ENCODE data around the gene SPRR2A. TPM values are rescaled to one million over a fixed set of nuclear protein-coding genes. Genes with fewer than 3 reads are reported as not detected.

The SPRR2A gene
- total RNA-seq, 4 donors from 2014 or later = not detected

DNA sequence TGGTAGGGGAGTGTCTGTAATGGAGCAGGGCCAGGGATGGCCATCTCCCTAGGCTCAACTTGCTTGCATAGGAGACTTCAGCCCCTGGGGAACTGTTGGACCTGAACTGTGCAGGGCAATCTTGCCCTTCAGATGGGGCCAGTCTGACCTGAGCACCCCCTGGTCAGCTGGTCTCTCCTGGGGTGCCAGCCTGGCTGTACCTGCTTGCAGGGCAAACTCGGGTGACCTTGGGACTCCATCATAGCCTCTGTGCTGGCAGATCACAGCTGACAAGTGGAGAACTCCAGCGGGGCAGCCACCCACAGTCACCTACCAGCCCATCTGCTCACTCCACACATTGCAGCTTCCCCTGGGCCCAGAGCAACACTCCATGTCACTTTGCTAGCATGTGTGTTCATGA is 8.1 kb downstream of the SPRR2A start:
- no peaks in the 10 kb centered on the region for H3K9me3 ChIP-seq
- TF ChIP-seq EP300 (IDR thresholded peaks at IDR 0.05; ENCODE audit: low read depth) (no peak), POLR2AphosphoS5 (IDR thresholded peaks at IDR 0.05) (no peak), POLR2A (IDR thresholded peaks at IDR 0.05) (no peak)
- TF ChIP-seq, protein P1, sequence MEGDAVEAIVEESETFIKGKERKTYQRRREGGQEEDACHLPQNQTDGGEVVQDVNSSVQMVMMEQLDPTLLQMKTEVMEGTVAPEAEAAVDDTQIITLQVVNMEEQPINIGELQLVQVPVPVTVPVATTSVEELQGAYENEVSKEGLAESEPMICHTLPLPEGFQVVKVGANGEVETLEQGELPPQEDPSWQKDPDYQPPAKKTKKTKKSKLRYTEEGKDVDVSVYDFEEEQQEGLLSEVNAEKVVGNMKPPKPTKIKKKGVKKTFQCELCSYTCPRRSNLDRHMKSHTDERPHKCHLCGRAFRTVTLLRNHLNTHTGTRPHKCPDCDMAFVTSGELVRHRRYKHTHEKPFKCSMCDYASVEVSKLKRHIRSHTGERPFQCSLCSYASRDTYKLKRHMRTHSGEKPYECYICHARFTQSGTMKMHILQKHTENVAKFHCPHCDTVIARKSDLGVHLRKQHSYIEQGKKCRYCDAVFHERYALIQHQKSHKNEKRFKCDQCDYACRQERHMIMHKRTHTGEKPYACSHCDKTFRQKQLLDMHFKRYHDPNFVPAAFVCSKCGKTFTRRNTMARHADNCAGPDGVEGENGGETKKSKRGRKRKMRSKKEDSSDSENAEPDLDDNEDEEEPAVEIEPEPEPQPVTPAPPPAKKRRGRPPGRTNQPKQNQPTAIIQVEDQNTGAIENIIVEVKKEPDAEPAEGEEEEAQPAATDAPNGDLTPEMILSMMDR (IDR thresholded peaks at IDR 0.05) = no peak
- H3K4me3 ChIP-seq = no peak overlapping the region
- no peaks in the 10 kb centered on the region for H3K36me3 ChIP-seq
- H3K27me3 ChIP-seq = no peaks in the 10 kb centered on the region
- H3K27ac ChIP-seq = no peak overlapping the region
- H3K4me1 ChIP-seq = no peaks in the 10 kb centered on the region
- in situ Hi-C loops (cut with MboI; ENCODE audit: low pct_ligation_motif_present in 1 of 4, low pct_unique_long_range_greater_than_20kb in 1 of 4, low sequenced_read_pairs in 3 of 4) (no loop called here), intact Hi-C loops (cut with DNase I; ENCODE audit: low total_unique reads) (no loop called here)
- WGBS, 2 donors (ENCODE audit: low coverage in 1 of 2) = 94% methylated on average over 2 of the region's 2 CpGs; no CpG with 5 or more reads in 1 of the 2 donors
- no peak for DNase-seq

DNA sequence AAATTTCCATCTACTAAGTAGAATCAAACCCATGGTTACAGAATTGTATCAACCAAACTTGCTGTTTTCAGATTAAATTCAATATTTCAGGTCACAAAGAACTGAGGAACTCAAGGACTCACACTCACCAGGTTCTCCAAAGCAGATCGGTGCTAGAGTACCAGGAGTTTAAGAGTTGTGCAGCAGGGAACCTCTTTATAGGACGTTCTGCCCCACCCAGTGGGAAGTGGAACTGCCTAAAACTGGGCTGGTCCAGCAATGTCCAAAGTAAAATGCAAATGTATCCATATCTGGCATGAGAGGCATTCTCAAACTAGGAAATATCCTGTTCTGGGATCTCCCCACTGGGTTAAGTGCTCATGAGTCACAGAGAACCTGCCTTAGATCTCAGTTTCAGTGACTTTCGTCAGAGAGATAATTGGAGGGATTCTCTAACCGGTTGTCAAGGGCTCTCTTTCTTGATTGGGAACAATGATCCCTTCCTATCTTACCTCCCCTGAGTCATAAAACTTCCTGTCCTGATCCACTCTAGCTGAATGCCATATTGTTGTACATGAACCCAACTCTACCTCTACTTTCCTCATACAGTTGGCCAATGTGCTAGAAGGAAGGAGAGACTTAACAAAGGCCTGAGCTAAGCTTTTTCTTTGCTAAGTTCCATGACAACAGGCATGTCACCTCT is 16.2 kb downstream of the SPRR2A start, which contains the start of gene SPRR2D:
Gene SPRR2D (minus strand): TSS at position 171 of the 682 bp plus-strand sequence. CDS start 774 bp downstream, outside the sequence.
- no peaks in the 10 kb centered on the region for H3K4me1 ChIP-seq
- H3K27ac ChIP-seq = no peak within 1 kb of the TSS
- DNase-seq = no peak
- no peaks in the 10 kb centered on the region for H3K27me3 ChIP-seq
- 58 to 92% methylated on average over 2 to 4 of the region's 4 CpGs for WGBS, 2 donors (ENCODE audit: low coverage in 1 of 2)
- TF ChIP-seq POLR2A (IDR thresholded peaks at IDR 0.05) = no peak
- TF ChIP-seq, protein P1 (IDR thresholded peaks at IDR 0.05) = no peak
- no peak for TF ChIP-seq EP300 (IDR thresholded peaks at IDR 0.05; ENCODE audit: low read depth)
- TF ChIP-seq POLR2AphosphoS5 (IDR thresholded peaks at IDR 0.05) = no peak
- no peaks in the 10 kb centered on the region for H3K36me3 ChIP-seq
- no peak within 1 kb of the TSS for H3K4me3 ChIP-seq
- intact Hi-C loops (cut with DNase I; ENCODE audit: low total_unique reads) = no loop called here
- no peaks in the 10 kb centered on the region for H3K9me3 ChIP-seq
- in situ Hi-C loops (cut with MboI; ENCODE audit: low pct_ligation_motif_present in 1 of 4, low pct_unique_long_range_greater_than_20kb in 1 of 4, low sequenced_read_pairs in 3 of 4) = no loop called here

DNA sequence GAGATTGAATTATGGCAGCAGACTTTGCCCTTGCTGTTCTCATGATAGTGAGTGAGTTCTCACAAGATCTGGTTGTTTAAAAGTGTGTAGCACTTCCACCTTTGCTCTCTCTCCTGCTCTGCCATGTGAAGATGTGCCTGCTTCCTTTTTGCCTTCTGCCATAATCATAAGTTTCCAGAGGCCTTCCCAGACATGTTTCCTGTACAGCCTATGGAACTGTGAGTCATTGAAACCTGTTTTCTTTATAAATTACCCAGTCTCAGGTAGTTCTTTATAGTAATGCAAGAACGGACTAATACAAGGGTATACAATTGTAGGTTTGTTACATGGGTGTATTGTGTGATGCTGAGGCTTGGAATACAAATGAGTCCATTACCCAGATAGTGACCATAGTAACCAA is 22.1 kb downstream of the SPRR2A start:
- Histone ChIP-seq H3K36me3 (no peaks in the 10 kb centered on the region), H3K9me3 (no peaks in the 10 kb centered on the region), H3K4me3 (no peak overlapping the region), H3K4me1 (no peaks in the 10 kb centered on the region), H3K27ac (no peak overlapping the region), H3K27me3 (no peaks in the 10 kb centered on the region)
- DNase-seq = no peak
- in situ Hi-C loops (cut with MboI; ENCODE audit: low pct_ligation_motif_present in 1 of 4, low pct_unique_long_range_greater_than_20kb in 1 of 4, low sequenced_read_pairs in 3 of 4) = no loop called here
- TF ChIP-seq EP300 (IDR thresholded peaks at IDR 0.05; ENCODE audit: low read depth) (no peak), POLR2AphosphoS5 (IDR thresholded peaks at IDR 0.05) (no peak), POLR2A (IDR thresholded peaks at IDR 0.05) (no peak)
- TF ChIP-seq, protein P1 (IDR thresholded peaks at IDR 0.05) = no peak
- WGBS, 2 donors (ENCODE audit: low coverage in 1 of 2) = 80 to 100% methylated on average over 1 of the region's 1 CpG
- intact Hi-C loops (cut with DNase I; ENCODE audit: low total_unique reads) = no loop called here

DNA sequence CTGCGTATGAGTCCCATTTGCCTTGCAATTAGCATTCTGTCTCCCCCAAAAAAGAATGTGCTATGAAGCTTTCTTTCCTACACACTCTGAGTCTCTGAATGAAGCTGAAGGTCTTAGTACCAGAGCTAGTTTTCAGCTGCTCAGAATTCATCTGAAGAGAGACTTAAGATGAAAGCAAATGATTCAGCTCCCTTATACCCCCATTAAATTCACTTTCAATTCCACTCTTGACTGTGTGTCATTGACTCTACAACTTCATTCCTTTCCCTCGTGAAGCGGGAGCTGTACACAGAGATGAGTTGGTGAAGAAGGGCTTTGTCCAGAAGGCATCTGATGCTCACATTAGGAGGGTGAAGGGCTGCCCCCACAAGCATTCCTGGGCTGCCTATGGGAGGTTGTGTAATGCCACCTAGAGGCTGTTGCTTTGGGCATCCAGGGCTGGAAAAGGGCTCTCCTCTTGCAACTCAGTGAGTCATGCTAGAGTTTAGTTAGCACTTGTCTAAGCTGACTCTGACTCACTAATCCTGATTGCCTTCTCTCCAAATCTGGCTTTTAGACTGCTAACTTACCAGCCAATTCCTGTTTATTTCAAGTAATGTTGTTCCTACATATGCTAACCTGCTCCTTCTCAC is 24.5 kb downstream of the SPRR2A start:
- H3K27me3 ChIP-seq = no peaks in the 10 kb centered on the region
- DNase-seq = no peak

More for the DNA sequence above, 24.5 kb downstream of the SPRR2A start:
- TF ChIP-seq POLR2AphosphoS5 (IDR thresholded peaks at IDR 0.05) (no peak), EP300 (IDR thresholded peaks at IDR 0.05; ENCODE audit: low read depth) (no peak)
- in situ Hi-C loops (cut with MboI; ENCODE audit: low pct_ligation_motif_present in 1 of 4, low pct_unique_long_range_greater_than_20kb in 1 of 4, low sequenced_read_pairs in 3 of 4) (no loop called here), intact Hi-C loops (cut with DNase I; ENCODE audit: low total_unique reads) (no loop called here)
- H3K27ac ChIP-seq = no peak overlapping the region
- H3K4me1 ChIP-seq = no peaks in the 10 kb centered on the region
- no peak overlapping the region for H3K4me3 ChIP-seq
- H3K36me3 ChIP-seq = no peaks in the 10 kb centered on the region
- H3K9me3 ChIP-seq = no peaks in the 10 kb centered on the region
- 44 to 60% methylated on average over 2 to 3 of the region's 3 CpGs for WGBS, 2 donors (ENCODE audit: low coverage in 1 of 2)
